Karpas-422 (cell line): Measurements from ENCODE around the gene FTCDNL1. TPM values are rescaled to one million over a fixed set of nuclear protein-coding genes. Genes with fewer than 3 reads are reported as not detected.

Experiments used
- DNase-seq: peaks from one replicate; pipeline ENCODE4 v3.0.0-alpha.2; 2015
- H2AFZ ChIP-seq: fragments of 200-600 bp; sonication (generic); 2 replicates; pipeline ENCODE4 v1.6.1; 2014; ENCODE audit warnings: antibody characterized with exemption, low read length, mixed read lengths
- H3K27ac ChIP-seq: fragments of 200-600 bp; sonication (generic); 2 replicates; pipeline ENCODE4 v1.5.1; 2014; ENCODE audit warnings: mild to moderate bottlenecking, low read length, moderate library complexity
- H3K27me3 ChIP-seq: fragments of 200-600 bp; sonication (generic); 2 replicates; pipeline ENCODE4 v1.6.1; 2014; ENCODE audit warnings: low read length, mixed read lengths
- H3K36me3 ChIP-seq: fragments of 200-600 bp; sonication (generic); 2 replicates; pipeline ENCODE4 v1.6.1; 2014; ENCODE audit warnings: low read length, mixed read lengths; ENCODE audit not compliant: insufficient read depth
- H3K4me1 ChIP-seq: fragments of 200-600 bp; sonication (generic); 2 replicates; pipeline ENCODE4 v1.6.1; 2014; ENCODE audit warnings: mild to moderate bottlenecking, low read length, mixed read lengths
- H3K4me2 ChIP-seq: fragments of 200-600 bp; sonication (generic); 2 replicates; pipeline ENCODE4 v1.6.1; 2014; ENCODE audit warnings: low read length, low read depth, mild to moderate bottlenecking; ENCODE audit not compliant: poor library complexity, severe bottlenecking
- H3K4me3 ChIP-seq: fragments of 200-600 bp; sonication (generic); 2 replicates; pipeline ENCODE4 v1.5.1; 2014; ENCODE audit warnings: mild to moderate bottlenecking, antibody characterized with exemption, low read length, mixed read lengths
- H3K79me2 ChIP-seq: fragments of 200-600 bp; sonication (generic); 2 replicates; pipeline ENCODE4 v1.6.1; 2014; ENCODE audit warnings: mild to moderate bottlenecking, low read length, mixed read lengths
- H3K9ac ChIP-seq: fragments of 200-600 bp; sonication (generic); 2 replicates; pipeline ENCODE4 v1.6.0; 2014; ENCODE audit warnings: low read length
- H3K9me2 ChIP-seq: fragments of 200-600 bp; sonication (generic), shearing (Covaris generic); replicated peaks from 2 replicates; pipeline ENCODE4 v1.6.0; 2014; ENCODE audit warnings: mild to moderate bottlenecking, low read length, moderate library complexity; ENCODE audit not compliant: insufficient read depth
- H3K9me3 ChIP-seq: fragments of 300-700, 200-600 bp; sonication (generic); 2 replicates; pipeline ENCODE4 v1.6.1; 2014; ENCODE audit warnings: low read length, mixed read lengths
- H4K20me1 ChIP-seq: fragments of 200-600 bp; sonication (generic); 2 replicates; pipeline ENCODE4 v1.6.1; 2014; ENCODE audit warnings: mild to moderate bottlenecking, antibody characterized with exemption, low read length, low read depth; ENCODE audit not compliant: insufficient read depth
- total RNA-seq: library from RNA; depleted of rRNA; stranded (reverse); fragments of >200 nt; shearing (Covaris generic); gene quantifications from 2 replicates; pipeline ENCODE4 v1.2.3, GENCODE V29; 2014; ENCODE audit warnings: low replicate concordance

Gene FTCDNL1
- total RNA-seq, 1 experiment from 2014 or later, result 1.9 TPM

GRCh38 chr2:199792381-199792780, 58.6 kb downstream of the FTCDNL1 start:
- H3K9me2 ChIP-seq, result no peaks in the 10 kb centered on the region
- H3K4me3 ChIP-seq, result no peak overlapping the region
- H3K9me3 ChIP-seq, result no peaks in the 10 kb centered on the region
- no peaks in the 10 kb centered on the region for H4K20me1 ChIP-seq
- H3K36me3 ChIP-seq, result no peaks in the 10 kb centered on the region
- H3K4me1 ChIP-seq, result no peaks in the 10 kb centered on the region
- H3K27ac ChIP-seq, result no peak overlapping the region
- no peak overlapping the region for H2AFZ ChIP-seq
- no peak for DNase-seq
- no peaks in the 10 kb centered on the region for H3K27me3 ChIP-seq
- H3K4me2 ChIP-seq, result no peak overlapping the region
- H3K79me2 ChIP-seq, result no peaks in the 10 kb centered on the region
- no peak overlapping the region for H3K9ac ChIP-seq

DNA sequence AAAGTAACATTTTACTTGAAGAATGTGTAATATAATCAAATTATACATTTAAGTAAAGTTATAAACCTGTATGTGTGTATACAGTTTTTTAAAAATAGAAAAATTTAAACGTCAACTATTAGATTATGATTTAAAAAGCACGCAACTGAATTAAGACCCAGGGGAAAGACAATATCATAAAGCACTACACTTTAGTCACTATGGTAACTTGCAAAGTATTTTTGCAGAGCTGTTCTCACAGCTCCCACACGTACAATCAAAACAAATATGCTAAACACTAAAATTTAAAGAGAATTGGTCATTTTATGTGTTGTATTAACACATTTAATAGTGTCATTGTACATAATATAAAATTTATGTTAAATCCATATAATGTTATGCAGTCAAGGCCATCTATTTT, 59.7 kb downstream of the FTCDNL1 start:
- Histone ChIP-seq H3K9ac (no peak overlapping the region), H3K27me3 (no peaks in the 10 kb centered on the region), H3K36me3 (no peaks in the 10 kb centered on the region), H3K9me3 (no peaks in the 10 kb centered on the region), H3K4me2 (no peak overlapping the region), H2AFZ (no peak overlapping the region), H3K9me2 (no peaks in the 10 kb centered on the region), H3K4me1 (no peaks in the 10 kb centered on the region), H4K20me1 (no peaks in the 10 kb centered on the region), H3K27ac (no peak overlapping the region), H3K79me2 (no peaks in the 10 kb centered on the region), H3K4me3 (no peak overlapping the region)
- no peak for DNase-seq

- H3K4me3 ChIP-seq, result no peak overlapping the region
- no peak overlapping the region for H2AFZ ChIP-seq
- no peaks in the 10 kb centered on the region for H3K4me1 ChIP-seq
- no peaks in the 10 kb centered on the region for H3K36me3 ChIP-seq
- no peaks in the 10 kb centered on the region for H3K9me3 ChIP-seq
- H3K27ac ChIP-seq, result no peak overlapping the region
- no peaks in the 10 kb centered on the region for H4K20me1 ChIP-seq
- H3K9ac ChIP-seq, result no peak overlapping the region
- H3K9me2 ChIP-seq, result no peaks in the 10 kb centered on the region
- no peaks in the 10 kb centered on the region for H3K27me3 ChIP-seq
- no peak for DNase-seq
- no peaks in the 10 kb centered on the region for H3K79me2 ChIP-seq
- no peak overlapping the region for H3K4me2 ChIP-seq
These were observed 66.5 kb downstream of the FTCDNL1 start for GRCh38 chr2:199784512-199784911.

DNA sequence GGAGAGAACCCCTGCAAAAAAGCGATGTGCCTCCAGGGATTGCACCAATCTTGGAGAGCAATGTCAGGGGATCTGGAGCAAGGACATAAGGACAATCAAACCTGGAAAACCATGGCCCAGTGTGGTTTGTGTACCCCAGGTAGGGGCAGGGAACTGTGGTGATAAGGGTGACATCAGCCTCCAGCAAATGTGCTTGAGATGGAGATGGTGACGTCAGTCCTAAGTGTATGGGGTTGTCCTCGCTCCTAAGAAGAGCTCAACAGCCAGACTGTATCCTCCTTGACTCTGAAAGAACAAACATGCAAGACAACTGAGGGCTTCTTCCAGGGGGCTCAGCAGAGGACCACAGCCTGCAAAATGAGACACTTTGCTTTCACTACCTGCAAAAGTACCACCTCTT, 71.4 kb downstream of the FTCDNL1 start:
- DNase-seq, result no peak
- no peaks in the 10 kb centered on the region for H3K9me2 ChIP-seq

GRCh38 chr2:199778655-199779054, 72.3 kb downstream of the FTCDNL1 start:
- no peak overlapping the region for H3K4me3 ChIP-seq
- H3K4me2 ChIP-seq, result no peak overlapping the region

More for the DNA sequence above, 71.4 kb downstream of the FTCDNL1 start:
- Histone ChIP-seq H3K4me3 (no peak overlapping the region), H3K4me2 (no peak overlapping the region), H2AFZ (no peak overlapping the region), H3K27ac (no peak overlapping the region), H3K9ac (no peak overlapping the region), H3K36me3 (no peaks in the 10 kb centered on the region), H3K9me3 (no peaks in the 10 kb centered on the region), H3K4me1 (no peaks in the 10 kb centered on the region), H3K27me3 (no peaks in the 10 kb centered on the region), H3K79me2 (no peaks in the 10 kb centered on the region), H4K20me1 (no peaks in the 10 kb centered on the region)

DNA sequence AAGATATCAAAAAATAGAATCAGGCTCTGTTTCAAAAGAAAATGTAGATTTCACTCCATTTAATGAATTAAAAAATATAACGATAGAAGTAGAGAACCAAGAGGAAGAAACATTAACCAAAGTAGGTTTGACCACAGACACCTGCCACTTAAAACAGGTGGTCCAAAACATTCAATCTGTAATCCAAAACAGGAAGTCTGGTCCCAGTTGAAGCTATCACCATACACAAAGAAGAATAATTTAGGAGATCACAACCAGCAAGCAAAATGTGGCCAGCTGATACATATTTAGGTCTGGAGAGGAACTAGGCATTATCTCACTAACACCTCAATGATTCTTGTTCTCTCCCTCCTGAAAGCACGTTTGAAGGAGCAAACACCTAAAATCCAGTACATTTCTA, 73.1 kb downstream of the FTCDNL1 start:
- H3K9me3 ChIP-seq, result no peaks in the 10 kb centered on the region
- no peak overlapping the region for H3K4me3 ChIP-seq
- no peaks in the 10 kb centered on the region for H3K9me2 ChIP-seq
- DNase-seq, result no peak
- H3K27me3 ChIP-seq, result no peaks in the 10 kb centered on the region
- H4K20me1 ChIP-seq, result no peaks in the 10 kb centered on the region
- H3K27ac ChIP-seq, result no peak overlapping the region
- H3K79me2 ChIP-seq, result no peaks in the 10 kb centered on the region
- no peaks in the 10 kb centered on the region for H3K36me3 ChIP-seq
- no peaks in the 10 kb centered on the region for H3K4me1 ChIP-seq
- no peak overlapping the region for H3K9ac ChIP-seq
- H3K4me2 ChIP-seq, result no peak overlapping the region
- H2AFZ ChIP-seq, result no peak overlapping the region

More at GRCh38 chr2:199778655-199779054, 72.3 kb downstream of the FTCDNL1 start:
- Histone ChIP-seq H3K27me3 (no peaks in the 10 kb centered on the region), H2AFZ (no peak overlapping the region), H3K36me3 (no peaks in the 10 kb centered on the region), H3K9me2 (no peaks in the 10 kb centered on the region), H3K27ac (no peak overlapping the region), H3K79me2 (no peaks in the 10 kb centered on the region), H4K20me1 (no peaks in the 10 kb centered on the region), H3K9ac (no peak overlapping the region), H3K9me3 (no peaks in the 10 kb centered on the region), H3K4me1 (no peaks in the 10 kb centered on the region)
- no peak for DNase-seq

DNA sequence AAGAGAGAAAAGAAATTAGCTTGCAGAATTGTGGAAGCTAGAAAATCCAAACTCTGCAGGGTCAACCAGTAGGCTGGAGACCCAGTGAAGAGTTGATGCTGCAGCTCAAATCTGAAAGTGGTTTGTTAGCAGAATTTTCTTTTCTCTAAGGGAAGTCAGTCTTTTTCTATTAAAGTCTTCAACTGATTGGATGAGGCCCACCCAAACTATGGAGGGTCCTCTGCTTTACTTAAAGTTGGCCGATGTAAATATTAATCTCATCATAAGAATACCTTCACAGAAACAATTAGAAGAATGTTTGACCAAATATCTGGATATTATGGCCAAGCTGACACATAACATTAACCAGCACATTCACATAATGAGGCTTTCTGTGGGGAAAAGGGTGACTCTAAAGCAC, 73.7 kb downstream of the FTCDNL1 start:
- DNase-seq, result no peak
- Histone ChIP-seq H3K4me2 (no peak overlapping the region), H4K20me1 (no peaks in the 10 kb centered on the region), H3K9me3 (no peaks in the 10 kb centered on the region), H3K4me1 (no peaks in the 10 kb centered on the region), H3K9me2 (no peaks in the 10 kb centered on the region), H2AFZ (no peak overlapping the region), H3K79me2 (no peaks in the 10 kb centered on the region), H3K27ac (no peak overlapping the region), H3K27me3 (no peaks in the 10 kb centered on the region), H3K4me3 (no peak overlapping the region), H3K9ac (no peak overlapping the region), H3K36me3 (no peaks in the 10 kb centered on the region)

DNA sequence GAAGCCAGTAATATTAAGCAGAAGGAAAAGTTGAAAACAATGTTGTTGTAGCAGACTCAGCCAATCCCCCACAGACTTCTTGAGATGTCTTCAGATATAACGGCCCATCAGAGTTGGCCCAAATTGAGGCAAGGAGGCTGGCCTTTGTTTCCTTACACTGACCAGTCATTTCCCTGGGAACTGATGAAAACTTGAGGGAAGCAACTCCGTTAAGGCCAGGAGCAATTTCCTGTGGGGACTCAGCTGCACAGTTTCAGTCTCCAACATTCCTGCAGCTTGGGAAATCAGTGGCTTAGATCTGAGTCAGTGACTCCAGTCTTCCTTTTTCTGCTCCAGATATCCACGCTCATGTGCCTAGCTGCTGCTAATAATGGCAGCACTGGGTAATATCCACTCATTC, 75.7 kb downstream of the FTCDNL1 start:
- Histone ChIP-seq H3K9me3 (no peaks in the 10 kb centered on the region), H2AFZ (no peak overlapping the region), H3K36me3 (no peaks in the 10 kb centered on the region), H3K4me1 (no peaks in the 10 kb centered on the region), H3K27ac (no peak overlapping the region), H3K9ac (no peak overlapping the region), H3K79me2 (no peaks in the 10 kb centered on the region), H3K4me3 (no peak overlapping the region), H3K27me3 (no peaks in the 10 kb centered on the region), H4K20me1 (no peaks in the 10 kb centered on the region), H3K4me2 (no peak overlapping the region), H3K9me2 (no peaks in the 10 kb centered on the region)
- no peak for DNase-seq
